ENCODE results near the gene RPUSD4. TPM values are rescaled to one million over a fixed set of nuclear protein-coding genes. Genes with fewer than 3 reads are reported as not detected.

The RPUSD4 gene
- total RNA-seq, 5 donors from 2014 or later (not counting 1 experiment from before 2014, with no cell fraction given): 33.8 to 41.5 (median 40.2) TPM

DNA sequence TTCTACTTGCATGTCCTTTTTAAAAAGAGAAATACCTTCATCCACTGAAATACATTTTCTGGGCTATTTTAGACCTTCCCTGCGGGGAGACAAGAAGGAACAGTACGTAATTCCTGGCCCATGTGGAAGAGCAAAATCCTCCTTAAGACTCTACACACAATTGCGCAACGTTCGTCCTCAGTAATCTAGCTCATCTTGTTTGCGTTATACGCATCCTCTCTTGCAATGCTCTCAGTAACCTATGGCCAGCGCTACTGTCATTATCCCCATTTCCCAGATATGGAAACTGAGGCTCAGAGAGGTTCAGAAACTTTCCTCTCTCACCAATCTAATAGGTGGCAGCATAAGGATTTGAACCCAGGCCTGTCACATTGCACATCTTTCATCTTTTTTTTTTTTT, 54.6 kb downstream of the RPUSD4 start:
- CTCF ChIA-PET: no interaction called here
- H3K9me3 Mint-ChIP-seq: peaks cover 4 to 8% (median 6%) of the 10 kb centered on the region in 3 donors
- Histone ChIP-seq H3K27me3 (replicated peaks in 1 of 2; ENCODE audit: control insufficient read depth in 2 of 2, extremely low read depth in 1 of 2, insufficient read depth in 2 of 2, low read length in 1 of 2) (peaks cover 0 to 17% of the 10 kb centered on the region in 2 experiments), H3K4me3 (ENCODE audit: control insufficient read depth in 1 of 2, extremely low read depth in 1 of 2, low read length in 1 of 2) (no peak overlapping the region), H3K36me3 (ENCODE audit: control insufficient read depth in 2 of 2, extremely low read depth in 1 of 2, insufficient read depth in 1 of 2, low read length in 1 of 2) (no peaks in the 10 kb centered on the region), H3K27ac (ENCODE audit: low read length) (no peak overlapping the region), H3K9me3 (no peaks in the 10 kb centered on the region), H3K4me1 (ENCODE audit: control insufficient read depth in 1 of 2, extremely low read depth in 1 of 2, insufficient read depth in 2 of 2, low read length in 2 of 2) (no peaks in the 10 kb centered on the region)
- H3K36me3 Mint-ChIP-seq: no peaks in the 10 kb centered on the region
- ATAC-seq (replicated peaks in 1 of 4) (no peak), DNase-seq (no peak)
- no peak overlapping the region for H3K27ac Mint-ChIP-seq
- H3K4me1 Mint-ChIP-seq: no peaks in the 10 kb centered on the region
- POLR2A ChIA-PET: no interaction called here
- 79% methylated on average over 8 of the region's 8 CpGs for WGBS (ENCODE audit: insufficient coverage)
- no peak overlapping the region for H3K4me3 Mint-ChIP-seq
- H3K27me3 Mint-ChIP-seq: peaks cover 0 to 4% of the 10 kb centered on the region in 2 donors

DNA sequence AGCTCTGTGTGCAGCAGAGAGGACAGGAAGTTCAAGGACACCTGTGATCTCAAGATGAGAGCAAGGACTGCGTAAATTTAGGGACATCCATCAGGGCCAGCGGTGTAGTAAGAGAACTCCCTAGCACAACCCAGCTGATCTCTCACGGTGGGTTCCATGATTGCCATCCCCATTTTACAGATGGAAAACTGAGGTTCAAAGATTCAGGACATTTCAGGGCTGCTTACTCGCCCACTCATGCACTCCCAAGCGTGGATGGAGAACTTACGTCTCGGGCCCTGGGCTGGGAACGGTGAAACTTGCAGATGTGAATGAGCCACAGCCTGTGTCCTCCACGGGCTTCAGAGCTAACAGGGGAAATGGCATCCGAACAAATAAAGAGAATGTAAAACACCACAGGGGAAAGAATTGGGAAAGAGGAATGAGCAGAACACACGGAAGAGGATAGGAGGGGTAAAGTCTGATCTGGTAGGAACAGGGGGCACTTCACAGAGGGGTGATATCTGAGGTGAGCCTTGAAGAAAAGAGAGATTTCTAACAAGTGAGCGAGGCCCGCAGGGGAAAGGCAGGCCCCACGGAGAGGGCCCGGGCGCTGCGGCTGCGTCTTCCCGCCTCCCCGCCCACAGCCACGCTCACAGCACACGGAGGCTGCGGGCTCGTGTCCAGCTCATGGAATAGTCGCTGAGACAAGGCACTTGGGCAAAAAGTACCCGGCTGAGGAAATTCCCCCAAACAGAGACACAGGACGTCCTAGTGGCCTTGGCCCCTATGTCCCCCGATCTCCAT, 55.9 kb downstream of the RPUSD4 start:
- Mint-ChIP-seq H3K4me3 (no peak overlapping the region), H3K4me1 (no peaks in the 10 kb centered on the region), H3K27ac (no peak overlapping the region), H3K36me3 (no peaks in the 10 kb centered on the region), H3K9me3 (peaks cover 4 to 12% (median 6%) of the 10 kb centered on the region in 3 donors), H3K27me3 (peaks cover 0 to 4% of the 10 kb centered on the region in 2 donors)
- H3K27ac ChIP-seq (ENCODE audit: low read length): no peak overlapping the region
- no peaks in the 10 kb centered on the region for H3K4me1 ChIP-seq (ENCODE audit: control insufficient read depth in 1 of 2, extremely low read depth in 1 of 2, insufficient read depth in 2 of 2, low read length in 2 of 2)
- DNase-seq: no peak
- 89% methylated on average over 28 of the region's 28 CpGs for WGBS (ENCODE audit: insufficient coverage)
- ChIA-PET CTCF (no interaction called here), POLR2A (no interaction called here)
- peaks cover 0 to 20% of the 10 kb centered on the region in 2 experiments for H3K27me3 ChIP-seq (replicated peaks in 1 of 2; ENCODE audit: control insufficient read depth in 2 of 2, extremely low read depth in 1 of 2, insufficient read depth in 2 of 2, low read length in 1 of 2)
- H3K36me3 ChIP-seq (ENCODE audit: control insufficient read depth in 2 of 2, extremely low read depth in 1 of 2, insufficient read depth in 1 of 2, low read length in 1 of 2): no peaks in the 10 kb centered on the region
- no peak for ATAC-seq (replicated peaks in 1 of 4)
- no peaks in the 10 kb centered on the region for H3K9me3 ChIP-seq
- H3K4me3 ChIP-seq (ENCODE audit: control insufficient read depth in 1 of 2, extremely low read depth in 1 of 2, low read length in 1 of 2): no peak overlapping the region

DNA sequence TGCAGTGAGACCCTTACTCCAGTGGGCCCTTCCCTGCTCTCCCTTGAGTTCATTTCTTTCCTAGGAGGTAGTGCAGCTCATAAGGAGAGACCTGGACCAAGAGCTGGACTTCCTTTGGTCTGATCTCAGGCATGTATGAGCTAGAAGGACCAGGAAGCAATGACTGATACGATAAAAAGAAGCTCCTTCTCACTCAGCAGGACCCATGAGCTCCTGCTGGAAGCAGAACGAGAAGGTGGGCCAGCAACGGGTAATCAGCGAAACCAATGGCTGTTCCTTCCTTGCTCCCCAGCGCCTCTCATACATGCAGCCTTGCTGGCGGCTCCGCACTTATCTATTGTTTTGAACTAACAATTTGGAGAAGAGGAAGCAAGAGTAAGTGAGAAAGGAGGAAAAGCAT, 56.8 kb downstream of the RPUSD4 start:
- Histone ChIP-seq H3K36me3 (ENCODE audit: control insufficient read depth in 2 of 2, extremely low read depth in 1 of 2, insufficient read depth in 1 of 2, low read length in 1 of 2) (no peaks in the 10 kb centered on the region), H3K4me3 (ENCODE audit: control insufficient read depth in 1 of 2, extremely low read depth in 1 of 2, low read length in 1 of 2) (no peak overlapping the region), H3K9me3 (no peaks in the 10 kb centered on the region), H3K27me3 (replicated peaks in 1 of 2; ENCODE audit: control insufficient read depth in 2 of 2, extremely low read depth in 1 of 2, insufficient read depth in 2 of 2, low read length in 1 of 2) (peaks cover 0 to 20% of the 10 kb centered on the region in 2 experiments), H3K4me1 (ENCODE audit: control insufficient read depth in 1 of 2, extremely low read depth in 1 of 2, insufficient read depth in 2 of 2, low read length in 2 of 2) (no peaks in the 10 kb centered on the region), H3K27ac (ENCODE audit: low read length) (no peak overlapping the region)
- no peak for ATAC-seq (replicated peaks in 1 of 4)
- DNase-seq: no peak
- peaks cover 4 to 7% of the 10 kb centered on the region in 2 donors for H3K27me3 Mint-ChIP-seq
- 78% methylated on average over 5 of the region's 7 CpGs for WGBS (ENCODE audit: insufficient coverage)
- H3K36me3 Mint-ChIP-seq: no peaks in the 10 kb centered on the region
- no peak overlapping the region for H3K27ac Mint-ChIP-seq
- peaks cover 4 to 12% (median 6%) of the 10 kb centered on the region in 3 donors for H3K9me3 Mint-ChIP-seq
- no peak overlapping the region for H3K4me3 Mint-ChIP-seq
- H3K4me1 Mint-ChIP-seq: peaks cover 0 to 7% (median 0%) of the 10 kb centered on the region in 3 donors
- ChIA-PET POLR2A (no interaction called here), CTCF (no interaction called here)

DNA sequence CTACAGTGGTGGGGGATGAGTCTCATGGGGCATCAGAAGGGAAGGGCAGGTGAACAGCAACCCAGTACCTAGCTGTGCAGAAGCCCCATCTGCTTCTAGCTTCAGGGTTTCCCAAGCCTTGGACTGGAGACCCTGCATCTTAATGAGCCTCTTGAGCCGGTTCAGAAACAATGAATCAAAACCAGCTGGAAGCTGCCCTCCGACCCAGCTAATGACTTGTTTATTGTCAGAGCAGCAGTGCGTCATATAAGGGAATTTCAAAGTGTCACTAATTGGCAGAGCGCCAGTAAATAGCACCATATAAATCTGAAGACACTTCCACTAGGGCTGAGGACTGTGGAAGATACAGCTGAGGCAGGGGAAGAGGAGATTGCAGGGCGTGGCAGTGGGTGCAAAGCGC, 57.5 kb downstream of the RPUSD4 start:
- ChIA-PET POLR2A (no interaction called here), CTCF (no interaction called here)

DNA sequence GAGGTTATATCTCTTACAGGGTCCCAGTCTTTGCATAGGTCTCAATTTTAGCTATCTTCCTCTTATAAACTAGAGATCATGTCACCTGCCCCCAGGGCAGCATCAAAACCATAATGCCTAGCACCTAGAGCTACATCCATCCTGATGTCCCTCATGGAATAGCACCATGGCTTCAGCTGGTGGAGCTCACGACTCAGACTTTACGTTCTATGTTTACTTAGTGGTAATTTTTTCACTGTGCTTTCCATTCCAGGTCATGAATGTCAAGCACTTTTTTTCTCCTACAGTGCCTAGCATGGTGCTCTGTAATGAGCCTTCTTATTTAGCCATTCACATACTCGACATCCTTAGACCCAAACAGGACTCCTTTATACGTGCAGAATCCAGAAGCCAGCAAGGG, 58.4 kb downstream of the RPUSD4 start:
- WGBS (ENCODE audit: insufficient coverage): 94% methylated on average over 3 of the region's 4 CpGs
- no peaks in the 10 kb centered on the region for H3K9me3 ChIP-seq
- Mint-ChIP-seq H3K9me3 (peaks cover 4 to 12% (median 6%) of the 10 kb centered on the region in 3 donors), H3K27me3 (peaks cover 4 to 7% of the 10 kb centered on the region in 2 donors), H3K4me1 (peaks cover 0 to 9% (median 0%) of the 10 kb centered on the region in 3 donors), H3K36me3 (no peaks in the 10 kb centered on the region), H3K4me3 (no peak overlapping the region), H3K27ac (no peak overlapping the region)
- peaks cover 0 to 20% of the 10 kb centered on the region in 2 experiments for H3K27me3 ChIP-seq (replicated peaks in 1 of 2; ENCODE audit: control insufficient read depth in 2 of 2, extremely low read depth in 1 of 2, insufficient read depth in 2 of 2, low read length in 1 of 2)
- no peak overlapping the region for H3K27ac ChIP-seq (ENCODE audit: low read length)
- POLR2A ChIA-PET: interaction anchor here in 1 of 2 donors (0.5 kb wide), 1 partner anchor 450 kb away, joined by 3 read pairs; no protein-coding TSS in a partner anchor
- CTCF ChIA-PET: no interaction called here
- ATAC-seq (replicated peaks in 1 of 4) (no peak), DNase-seq (no peak)
- H3K4me1 ChIP-seq (ENCODE audit: control insufficient read depth in 1 of 2, extremely low read depth in 1 of 2, insufficient read depth in 2 of 2, low read length in 2 of 2): no peaks in the 10 kb centered on the region
- H3K36me3 ChIP-seq (ENCODE audit: control insufficient read depth in 2 of 2, extremely low read depth in 1 of 2, insufficient read depth in 1 of 2, low read length in 1 of 2): no peaks in the 10 kb centered on the region
- no peak overlapping the region for H3K4me3 ChIP-seq (ENCODE audit: control insufficient read depth in 1 of 2, extremely low read depth in 1 of 2, low read length in 1 of 2)

More for the DNA sequence above, 57.5 kb downstream of the RPUSD4 start:
- Mint-ChIP-seq H3K27me3 (peaks cover 4 to 7% of the 10 kb centered on the region in 2 donors), H3K4me3 (no peak overlapping the region), H3K27ac (no peak overlapping the region), H3K9me3 (peaks cover 4 to 12% (median 6%) of the 10 kb centered on the region in 3 donors), H3K36me3 (no peaks in the 10 kb centered on the region), H3K4me1 (peaks cover 0 to 9% (median 0%) of the 10 kb centered on the region in 3 donors)
- no peak for DNase-seq
- Histone ChIP-seq H3K36me3 (ENCODE audit: control insufficient read depth in 2 of 2, extremely low read depth in 1 of 2, insufficient read depth in 1 of 2, low read length in 1 of 2) (no peaks in the 10 kb centered on the region), H3K4me1 (ENCODE audit: control insufficient read depth in 1 of 2, extremely low read depth in 1 of 2, insufficient read depth in 2 of 2, low read length in 2 of 2) (no peaks in the 10 kb centered on the region), H3K9me3 (no peaks in the 10 kb centered on the region), H3K27ac (ENCODE audit: low read length) (no peak overlapping the region), H3K4me3 (ENCODE audit: control insufficient read depth in 1 of 2, extremely low read depth in 1 of 2, low read length in 1 of 2) (no peak overlapping the region), H3K27me3 (replicated peaks in 1 of 2; ENCODE audit: control insufficient read depth in 2 of 2, extremely low read depth in 1 of 2, insufficient read depth in 2 of 2, low read length in 1 of 2) (peaks cover 0 to 20% of the 10 kb centered on the region in 2 experiments)
- WGBS (ENCODE audit: insufficient coverage): no CpG with 5 or more reads among the region's 6 CpGs
- ATAC-seq (replicated peaks in 1 of 4): no peak

DNA sequence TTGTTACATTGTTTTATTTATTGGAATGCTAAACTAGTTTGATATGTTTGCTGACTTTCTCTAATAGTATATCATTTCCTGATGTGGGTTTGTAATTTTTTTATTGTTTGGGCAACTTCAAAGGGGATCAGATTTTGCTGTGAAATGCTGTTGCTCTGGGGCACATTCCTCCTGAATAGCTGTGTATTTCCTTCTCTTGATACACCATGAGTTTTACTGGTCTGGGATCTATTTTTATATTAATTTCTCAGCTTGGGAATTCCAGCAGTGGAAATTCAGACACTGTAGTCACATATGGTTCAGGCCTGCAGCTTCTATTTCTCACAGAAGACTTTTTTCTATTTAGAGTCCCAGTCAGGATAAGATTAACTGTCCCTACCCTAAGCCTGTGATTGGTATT, 58.9 kb downstream of the RPUSD4 start:
- Histone ChIP-seq H3K27me3 (replicated peaks in 1 of 2; ENCODE audit: control insufficient read depth in 2 of 2, extremely low read depth in 1 of 2, insufficient read depth in 2 of 2, low read length in 1 of 2) (peaks cover 0 to 20% of the 10 kb centered on the region in 2 experiments), H3K9me3 (no peaks in the 10 kb centered on the region), H3K4me1 (ENCODE audit: control insufficient read depth in 1 of 2, extremely low read depth in 1 of 2, insufficient read depth in 2 of 2, low read length in 2 of 2) (no peaks in the 10 kb centered on the region), H3K27ac (ENCODE audit: low read length) (no peak overlapping the region), H3K4me3 (ENCODE audit: control insufficient read depth in 1 of 2, extremely low read depth in 1 of 2, low read length in 1 of 2) (no peak overlapping the region), H3K36me3 (ENCODE audit: control insufficient read depth in 2 of 2, extremely low read depth in 1 of 2, insufficient read depth in 1 of 2, low read length in 1 of 2) (no peaks in the 10 kb centered on the region)
- H3K27ac Mint-ChIP-seq: no peak overlapping the region
- H3K27me3 Mint-ChIP-seq: peaks cover 4 to 7% of the 10 kb centered on the region in 2 donors
- CTCF ChIA-PET: no interaction called here
- no peaks in the 10 kb centered on the region for H3K36me3 Mint-ChIP-seq
- H3K4me1 Mint-ChIP-seq: peaks cover 0 to 9% (median 0%) of the 10 kb centered on the region in 3 donors
- no peak for ATAC-seq (replicated peaks in 1 of 4)
- no peak for DNase-seq
- H3K9me3 Mint-ChIP-seq: peaks cover 4 to 12% (median 6%) of the 10 kb centered on the region in 3 donors
- H3K4me3 Mint-ChIP-seq: no peak overlapping the region
- POLR2A ChIA-PET: interaction anchor here in 1 of 2 donors (0.5 kb wide), 1 partner anchor 12 kb away, joined by 3 read pairs; no protein-coding TSS in a partner anchor
